ENCODE results near the gene TRUB1. TPM values are rescaled to one million over a fixed set of nuclear protein-coding genes. Genes with fewer than 3 reads are reported as not detected.

The TRUB1 gene
- 32.5 and 43.5 TPM in 2 replicates for total RNA-seq

DNA sequence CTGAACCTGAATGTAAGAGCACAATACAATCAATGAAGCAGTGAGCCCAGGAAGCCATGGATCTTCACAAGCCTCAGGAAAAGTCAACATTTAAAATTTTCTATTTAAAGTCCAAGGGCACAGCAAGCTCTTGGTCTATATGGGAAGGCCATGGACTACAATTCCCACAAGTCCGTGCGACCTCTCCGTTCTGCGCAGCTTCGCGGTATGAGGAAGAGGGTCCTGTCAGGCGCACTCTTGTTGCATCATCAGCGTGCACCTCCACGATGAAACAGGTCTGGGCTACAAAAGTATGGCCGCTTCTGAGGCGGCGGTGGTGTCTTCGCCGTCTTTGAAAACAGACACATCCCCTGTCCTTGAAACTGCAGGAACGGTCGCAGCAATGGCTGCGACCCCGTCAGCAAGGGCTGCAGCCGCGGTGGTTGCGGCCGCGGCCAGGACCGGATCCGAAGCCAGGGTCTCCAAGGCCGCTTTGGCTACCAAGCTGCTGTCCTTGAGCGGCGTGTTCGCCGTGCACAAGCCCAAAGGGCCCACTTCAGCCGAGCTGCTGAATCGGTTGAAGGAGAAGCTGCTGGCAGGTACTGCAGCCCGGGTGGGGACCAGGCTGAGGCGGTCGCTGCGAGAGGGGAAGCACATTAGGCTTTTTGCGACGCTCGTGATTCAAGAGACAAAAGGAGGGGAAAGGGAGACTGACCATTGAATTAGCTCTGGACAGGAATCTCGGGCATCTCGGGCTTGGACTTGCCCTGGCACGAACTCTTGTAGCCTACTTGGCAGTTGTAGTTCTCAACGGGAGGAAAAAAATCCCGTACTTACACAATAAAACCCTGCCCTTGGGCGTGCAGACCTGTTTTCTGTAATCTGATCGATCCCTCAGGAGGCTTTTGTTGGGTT lies at the start of gene TRUB1:
Gene TRUB1 (plus strand): TSS at position 234 of the 894 bp plus-strand sequence. CDS start 59 bp downstream, at position 293.

Small RNAs within 50 kb of the gene (small RNA-seq; reads per million reads assigned to genes)
- gene RNU6-1121P: not detected

Other genes starting within 250 kb of the TRUB1 start
- 37.3 and 37.5 TPM in 2 replicates for gene FHIP2A, start 116.4 kb upstream of the TRUB1 start, total RNA-seq
- not detected in 2 replicates for gene ATRNL1, start 155.2 kb downstream of the TRUB1 start, total RNA-seq